ENCODE results near the gene PDIK1L.
A peak's percentile ranks its signal among the peaks of the same experiment; 100 is the strongest.
"Not testable (repeated sequence)": the region's sequence is repeated elsewhere in the genome, so short reads cannot be mapped to it uniquely, and the experiment has no call there.

The PDIK1L gene

GRCh38 chr1:26089125-26089524 is 22.5 kb upstream of the PDIK1L start:
- H3K4me3 ChIP-seq (ENCODE audit: low read depth, low read length), result no peak overlapping the region

GRCh38 chr1:26090893-26091292 is 20.7 kb upstream of the PDIK1L start:
- no peak overlapping the region for H3K4me3 ChIP-seq (ENCODE audit: low read depth, low read length)

GRCh38 chr1:26092422-26092821 is 19.2 kb upstream of the PDIK1L start:
- H3K4me3 ChIP-seq (ENCODE audit: low read depth, low read length), result no peak overlapping the region

GRCh38 chr1:26093569-26093968 is 18.1 kb upstream of the PDIK1L start:
- H3K4me3 ChIP-seq (ENCODE audit: low read depth, low read length), result not testable (repeated sequence)

GRCh38 chr1:26094076-26094669 is 17.5 kb upstream of the PDIK1L start:
- no peak overlapping the region for H3K4me3 ChIP-seq (ENCODE audit: low read depth, low read length)

- no peak overlapping the region for H3K4me3 ChIP-seq (ENCODE audit: low read depth, low read length)
Measured at GRCh38 chr1:26094677-26095383, 16.8 kb upstream of the PDIK1L start.

GRCh38 chr1:26096471-26096870 is 15.2 kb upstream of the PDIK1L start:
- H3K4me3 ChIP-seq (ENCODE audit: low read depth, low read length), result no peak overlapping the region

- no peak overlapping the region for H3K4me3 ChIP-seq (ENCODE audit: low read depth, low read length)
Measured at GRCh38 chr1:26097696-26098095, 13.9 kb upstream of the PDIK1L start.

GRCh38 chr1:26098602-26099001 is 13.0 kb upstream of the PDIK1L start:
- H3K4me3 ChIP-seq (ENCODE audit: low read depth, low read length), result no peak overlapping the region

GRCh38 chr1:26099780-26100179 is 11.8 kb upstream of the PDIK1L start:
- no peak overlapping the region for H3K4me3 ChIP-seq (ENCODE audit: low read depth, low read length)

GRCh38 chr1:26100204-26100603 is 11.4 kb upstream of the PDIK1L start:
- H3K4me3 ChIP-seq (ENCODE audit: low read depth, low read length), result not testable (repeated sequence)

GRCh38 chr1:26102119-26102518 is 9.5 kb upstream of the PDIK1L start:
- no peak overlapping the region for H3K4me3 ChIP-seq (ENCODE audit: low read depth, low read length)

GRCh38 chr1:26102526-26102925 is 9.1 kb upstream of the PDIK1L start:
- H3K4me3 ChIP-seq (ENCODE audit: low read depth, low read length), result no peak overlapping the region

- not testable (repeated sequence) for H3K4me3 ChIP-seq (ENCODE audit: low read depth, low read length)
Measured at GRCh38 chr1:26105226-26105548, 6.4 kb upstream of the PDIK1L start.

- no peak overlapping the region for H3K4me3 ChIP-seq (ENCODE audit: low read depth, low read length)
Measured at GRCh38 chr1:26109229-26110164, 2.1 kb upstream of the PDIK1L start.

- peak overlapping the region; percentile 92 for H3K4me3 ChIP-seq (ENCODE audit: low read depth, low read length)
Measured at GRCh38 chr1:26110731-26111529, 694 bp upstream of the PDIK1L start.

GRCh38 chr1:26112407-26112775 is 767 bp downstream of the PDIK1L start:
- peak overlapping the region; percentile 92 for H3K4me3 ChIP-seq (ENCODE audit: low read depth, low read length)

GRCh38 chr1:26114165-26114927 is 2.7 kb downstream of the PDIK1L start:
- H3K4me3 ChIP-seq (ENCODE audit: low read depth, low read length), result no peak overlapping the region

GRCh38 chr1:26119892-26120608 is 8.4 kb downstream of the PDIK1L start:
- H3K4me3 ChIP-seq (ENCODE audit: low read depth, low read length), result no peak overlapping the region
